Progenitor cell of endocrine pancreas (in vitro differentiated cells): ENCODE results near the gene PCDHB10. TPM values are rescaled to one million over a fixed set of nuclear protein-coding genes. Genes with fewer than 3 reads are reported as not detected.
"Not testable (repeated sequence)": the region's sequence is repeated elsewhere in the genome, so short reads cannot be mapped to it uniquely, and the experiment has no call there.

Experiments used
- DNase-seq: peaks from one replicate; pipeline ENCODE4 v3.0.0; 2021; ENCODE audit warnings: low spot score; ENCODE audit not compliant: unreplicated experiment
- H3K27ac Mint-ChIP-seq: 2 replicates; pipeline ENCODE4 v1.8.0; 2021; ENCODE audit warnings: mild to moderate bottlenecking, moderate library complexity, mixed read lengths
- H3K27me3 Mint-ChIP-seq: 2 replicates; pipeline ENCODE4 v1.8.0; 2021; ENCODE audit warnings: mixed read lengths
- H3K36me3 Mint-ChIP-seq: 2 replicates; pipeline ENCODE4 v1.8.0; 2022; ENCODE audit warnings: mixed read lengths; ENCODE audit not compliant: insufficient read depth
- H3K4me1 Mint-ChIP-seq: 2 replicates; pipeline ENCODE4 v1.8.0; 2021; ENCODE audit warnings: low read depth, mixed read lengths
- H3K4me3 Mint-ChIP-seq: 2 replicates; pipeline ENCODE4 v1.8.0; 2021; ENCODE audit warnings: low read depth, mild to moderate bottlenecking, moderate library complexity, mixed read lengths
- H3K9me3 Mint-ChIP-seq: 2 replicates; pipeline ENCODE4 v1.8.0; 2021; ENCODE audit warnings: low read depth, mixed read lengths
- total RNA-seq: library from RNA; stranded (reverse); gene quantifications from 2 replicates; pipeline ENCODE4 v1.2.1, GENCODE V29; 2021
- TF ChIP-seq, protein P1 (sequence below): fragments of 200-600 bp; sonication (generic); IDR thresholded peaks from one replicate; pipeline ENCODE4 v1.5.0; 2021; ENCODE audit warnings: antibody characterized with exemption, mild to moderate bottlenecking; ENCODE audit not compliant: unreplicated experiment

PCDHB10 gene
- total RNA-seq, 1 donor from 2014 or later, result 7.2 TPM

- H3K27me3 Mint-ChIP-seq, result no peaks in the 10 kb centered on the region
- TF ChIP-seq, protein P1, sequence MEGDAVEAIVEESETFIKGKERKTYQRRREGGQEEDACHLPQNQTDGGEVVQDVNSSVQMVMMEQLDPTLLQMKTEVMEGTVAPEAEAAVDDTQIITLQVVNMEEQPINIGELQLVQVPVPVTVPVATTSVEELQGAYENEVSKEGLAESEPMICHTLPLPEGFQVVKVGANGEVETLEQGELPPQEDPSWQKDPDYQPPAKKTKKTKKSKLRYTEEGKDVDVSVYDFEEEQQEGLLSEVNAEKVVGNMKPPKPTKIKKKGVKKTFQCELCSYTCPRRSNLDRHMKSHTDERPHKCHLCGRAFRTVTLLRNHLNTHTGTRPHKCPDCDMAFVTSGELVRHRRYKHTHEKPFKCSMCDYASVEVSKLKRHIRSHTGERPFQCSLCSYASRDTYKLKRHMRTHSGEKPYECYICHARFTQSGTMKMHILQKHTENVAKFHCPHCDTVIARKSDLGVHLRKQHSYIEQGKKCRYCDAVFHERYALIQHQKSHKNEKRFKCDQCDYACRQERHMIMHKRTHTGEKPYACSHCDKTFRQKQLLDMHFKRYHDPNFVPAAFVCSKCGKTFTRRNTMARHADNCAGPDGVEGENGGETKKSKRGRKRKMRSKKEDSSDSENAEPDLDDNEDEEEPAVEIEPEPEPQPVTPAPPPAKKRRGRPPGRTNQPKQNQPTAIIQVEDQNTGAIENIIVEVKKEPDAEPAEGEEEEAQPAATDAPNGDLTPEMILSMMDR, result no peak
- no peak overlapping the region for H3K4me3 Mint-ChIP-seq
- H3K9me3 Mint-ChIP-seq, result peaks cover 30% of the 10 kb centered on the region
- H3K4me1 Mint-ChIP-seq, result no peaks in the 10 kb centered on the region
- peaks cover 30% of the 10 kb centered on the region for H3K36me3 Mint-ChIP-seq
- no peak overlapping the region for H3K27ac Mint-ChIP-seq
- no peak for DNase-seq
Measured at GRCh38 chr5:141180313-141180712, 11.8 kb upstream of the PCDHB10 start.

- Mint-ChIP-seq H3K27me3 (no peaks in the 10 kb centered on the region), H3K4me3 (peak within 1 kb of the TSS; percentile 80), H3K4me1 (no peaks in the 10 kb centered on the region), H3K36me3 (peaks cover 38% of the 10 kb centered on the region), H3K27ac (peak within 1 kb of the TSS; percentile 96), H3K9me3 (peaks cover 41% of the 10 kb centered on the region)
- no peak for DNase-seq
- TF ChIP-seq, protein P1, result peak; percentile 60
Measured at GRCh38 chr5:141182248-141182647, 9.9 kb upstream of the PCDHB10 start, which contains the start of gene PCDHB16. Gene PCDHB16 (plus strand): TSS chr5:141182387. CDS start chr5:141182560, 173 bp downstream.

DNA sequence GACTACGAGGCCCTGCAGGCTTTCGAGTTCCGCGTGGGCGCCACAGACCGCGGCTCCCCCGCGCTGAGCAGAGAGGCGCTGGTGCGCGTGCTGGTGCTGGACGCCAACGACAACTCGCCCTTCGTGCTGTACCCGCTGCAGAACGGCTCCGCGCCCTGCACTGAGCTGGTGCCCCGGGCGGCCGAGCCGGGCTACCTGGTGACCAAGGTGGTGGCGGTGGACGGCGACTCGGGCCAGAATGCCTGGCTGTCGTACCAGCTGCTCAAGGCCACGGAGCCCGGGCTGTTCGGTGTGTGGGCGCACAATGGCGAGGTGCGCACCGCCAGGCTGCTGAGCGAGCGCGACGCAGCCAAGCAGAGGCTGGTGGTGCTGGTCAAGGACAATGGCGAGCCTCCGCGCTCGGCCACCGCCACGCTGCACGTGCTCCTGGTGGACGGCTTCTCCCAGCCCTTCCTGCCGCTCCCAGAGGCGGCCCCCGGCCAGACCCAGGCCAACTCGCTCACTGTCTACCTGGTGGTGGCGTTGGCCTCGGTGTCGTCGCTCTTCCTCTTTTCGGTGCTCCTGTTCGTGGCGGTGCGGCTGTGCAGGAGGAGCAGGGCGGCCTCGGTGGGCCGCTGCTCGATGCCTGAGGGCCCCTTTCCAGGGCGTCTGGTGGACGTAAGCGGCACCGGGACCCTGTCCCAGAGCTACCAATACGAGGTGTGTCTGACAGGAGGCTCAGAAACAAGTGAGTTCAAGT, 7.9 kb upstream of the PCDHB10 start:
- H3K36me3 Mint-ChIP-seq, result peaks cover 48% of the 10 kb centered on the region
- DNase-seq, H3K27me3 Mint-ChIP-seq, H3K4me1 Mint-ChIP-seq: not testable (repeated sequence)
- H3K9me3 Mint-ChIP-seq, result peaks cover 51% of the 10 kb centered on the region
- peak overlapping the region; percentile 83 for H3K27ac Mint-ChIP-seq
- peak overlapping the region; percentile 14 for H3K4me3 Mint-ChIP-seq

- H3K27ac Mint-ChIP-seq, result no peak within 1 kb of the TSS
- no peaks in the 10 kb centered on the region for H3K27me3 Mint-ChIP-seq
- H3K4me1 Mint-ChIP-seq, result no peaks in the 10 kb centered on the region
- TF ChIP-seq, protein P1, result no peak
- peak within 1 kb of the TSS; percentile 43 for H3K4me3 Mint-ChIP-seq
- H3K9me3 Mint-ChIP-seq, result peaks cover 51% of the 10 kb centered on the region
- no peak for DNase-seq
- H3K36me3 Mint-ChIP-seq, result peaks cover 55% of the 10 kb centered on the region
Measured at GRCh38 chr5:141186897-141187512, 5.1 kb upstream of the PCDHB10 start, which contains the start of gene PCDHB9. Gene PCDHB9 (plus strand): TSS chr5:141187161. CDS start chr5:141187319, 158 bp downstream.

GRCh38 chr5:141188682-141189081, 3.5 kb upstream of the PCDHB10 start:
- not testable (repeated sequence) for H3K4me1 Mint-ChIP-seq
- H3K36me3 Mint-ChIP-seq, result peaks cover 53% of the 10 kb centered on the region

DNA sequence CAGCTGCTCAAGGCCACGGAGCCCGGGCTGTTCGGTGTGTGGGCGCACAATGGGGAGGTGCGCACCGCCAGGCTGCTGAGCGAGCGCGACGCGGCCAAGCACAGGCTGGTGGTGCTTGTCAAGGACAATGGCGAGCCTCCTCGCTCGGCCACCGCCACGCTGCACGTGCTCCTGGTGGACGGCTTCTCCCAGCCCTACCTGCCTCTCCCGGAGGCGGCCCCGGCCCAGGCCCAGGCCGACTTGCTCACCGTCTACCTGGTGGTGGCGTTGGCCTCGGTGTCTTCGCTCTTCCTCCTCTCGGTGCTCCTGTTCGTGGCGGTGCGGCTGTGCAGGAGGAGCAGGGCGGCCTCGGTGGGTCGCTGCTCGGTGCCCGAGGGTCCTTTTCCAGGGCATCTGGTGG, 3.0 kb upstream of the PCDHB10 start:
- not testable (repeated sequence) for DNase-seq, H3K27ac Mint-ChIP-seq, H3K4me3 Mint-ChIP-seq, H3K4me1 Mint-ChIP-seq, H3K27me3 Mint-ChIP-seq
- H3K9me3 Mint-ChIP-seq, result peaks cover 48% of the 10 kb centered on the region
- H3K36me3 Mint-ChIP-seq, result peaks cover 53% of the 10 kb centered on the region

More at GRCh38 chr5:141188682-141189081, 3.5 kb upstream of the PCDHB10 start:
- DNase-seq, H3K4me3 Mint-ChIP-seq, H3K27me3 Mint-ChIP-seq: not testable (repeated sequence)
- Mint-ChIP-seq H3K27ac (peak overlapping the region; percentile 42), H3K9me3 (peaks cover 48% of the 10 kb centered on the region)

GRCh38 chr5:141194332-141194731, 2.2 kb downstream of the PCDHB10 start:
- not testable (repeated sequence) for H3K27ac Mint-ChIP-seq, H3K27me3 Mint-ChIP-seq, H3K4me1 Mint-ChIP-seq, DNase-seq, H3K4me3 Mint-ChIP-seq
- Mint-ChIP-seq H3K36me3 (peaks cover 38% of the 10 kb centered on the region), H3K9me3 (peaks cover 42% of the 10 kb centered on the region)
